COLO668 (cell line): Measurements from ENCODE around the gene SNRPF.

Source experiments
- DNase-seq: peaks from one replicate; lab custom pipeline; 2025; ENCODE audit not compliant: unreplicated experiment; lab: John Stamatoyannopoulos, UW

Gene SNRPF

DNA sequence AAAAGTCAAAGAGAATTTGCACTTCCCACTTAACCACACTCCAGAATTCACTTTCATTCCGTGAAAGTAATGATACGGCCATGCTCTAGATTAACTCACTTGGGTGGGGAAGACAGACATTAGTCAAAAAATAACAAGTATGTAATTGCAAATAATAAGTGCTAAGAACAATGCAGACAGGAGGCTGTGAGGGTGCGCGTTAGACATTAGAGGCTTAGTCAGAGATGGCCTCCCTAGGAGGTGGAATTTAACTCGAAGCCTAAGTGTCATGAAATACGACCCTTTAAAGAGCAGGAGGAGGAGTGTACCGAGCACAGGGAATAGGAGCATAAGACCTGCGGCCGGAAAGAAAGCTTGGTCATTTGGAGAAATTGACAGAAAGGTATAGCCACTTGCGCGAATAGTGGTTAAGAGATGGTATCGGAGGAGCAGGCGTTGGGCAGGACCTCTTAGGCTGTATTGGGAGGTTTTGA, 628 bp downstream of the SNRPF start:
- no peak for DNase-seq

DNA sequence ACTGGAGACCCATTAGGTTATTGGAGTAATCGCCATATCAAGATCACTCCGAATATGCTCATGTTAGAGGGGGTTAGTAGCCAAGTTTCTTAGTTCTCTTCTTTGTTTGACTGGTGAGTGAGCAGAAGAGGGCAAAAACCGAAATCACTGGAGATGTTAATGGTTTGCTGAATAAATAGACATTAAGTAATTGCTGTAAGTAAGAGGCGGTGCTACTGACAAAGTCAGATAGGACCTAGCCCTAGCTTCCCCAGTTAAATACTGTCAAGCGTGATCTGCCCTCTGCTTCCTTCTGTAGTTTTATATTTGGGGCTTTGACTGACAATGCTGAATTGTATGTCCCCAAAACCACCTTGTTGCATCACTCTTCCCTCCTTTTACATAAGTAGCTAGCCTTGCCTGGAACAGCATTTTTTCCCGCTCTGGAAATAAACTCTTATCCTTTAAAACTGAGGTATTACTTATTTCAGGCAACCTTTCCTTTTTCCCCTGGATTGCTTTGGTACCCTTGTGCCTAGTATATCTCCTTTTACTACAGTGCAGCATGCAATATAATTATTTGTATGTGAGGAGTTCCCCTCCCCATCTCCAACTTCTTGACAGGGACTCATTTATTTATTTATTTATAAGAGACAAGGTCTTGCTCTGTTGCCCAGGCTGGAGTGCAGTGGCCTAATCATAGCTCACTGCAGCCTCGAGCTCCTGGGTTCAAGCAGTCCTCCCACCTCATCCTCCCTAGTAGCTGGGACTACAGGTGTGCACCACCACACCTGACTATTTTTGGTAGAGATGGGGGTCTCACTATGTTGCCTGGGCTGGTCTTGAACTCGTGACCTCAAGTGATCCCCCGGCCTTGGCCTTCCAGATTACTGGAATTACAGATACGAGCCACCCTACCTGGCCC, 1.4 kb downstream of the SNRPF start:
- DNase-seq: no peak

DNA sequence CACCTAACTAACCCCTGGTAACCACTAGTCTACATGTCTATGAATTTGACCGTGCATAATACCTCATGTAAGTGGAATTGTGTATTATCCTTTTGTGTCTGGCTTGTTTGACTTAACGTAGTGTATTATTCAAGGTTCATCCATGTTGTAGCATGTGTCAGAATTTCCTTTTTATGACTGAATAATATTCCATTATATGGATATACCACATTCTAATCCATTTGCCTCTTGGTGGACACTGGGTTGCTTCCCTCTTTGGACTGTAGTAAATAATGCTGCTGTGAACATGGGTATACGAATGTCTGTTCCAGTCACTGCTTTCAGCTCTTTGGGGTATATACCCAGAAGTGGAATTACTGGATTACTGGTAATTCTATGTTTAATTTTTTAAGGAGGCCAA, 3.3 kb downstream of the SNRPF start:
- DNase-seq: no peak

DNA sequence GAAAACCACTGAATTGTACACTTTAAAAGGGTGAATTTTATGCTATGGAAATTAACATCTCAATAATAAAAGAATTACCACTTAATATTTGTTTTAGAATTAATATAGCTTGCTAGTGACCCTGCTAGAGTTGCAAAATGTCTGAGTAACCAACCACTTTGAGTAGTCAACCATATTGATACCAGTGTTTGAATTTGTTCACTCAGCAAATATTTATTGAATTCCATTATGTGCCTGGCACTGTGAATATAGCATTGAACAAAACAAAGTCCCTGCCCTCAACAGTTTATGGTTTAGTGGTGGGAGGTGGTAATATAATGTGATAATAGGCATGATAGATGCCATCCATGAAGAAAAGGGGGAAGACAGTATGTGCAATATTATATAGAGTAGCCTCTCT, 4.6 kb downstream of the SNRPF start:
- DNase-seq: no peak

DNA sequence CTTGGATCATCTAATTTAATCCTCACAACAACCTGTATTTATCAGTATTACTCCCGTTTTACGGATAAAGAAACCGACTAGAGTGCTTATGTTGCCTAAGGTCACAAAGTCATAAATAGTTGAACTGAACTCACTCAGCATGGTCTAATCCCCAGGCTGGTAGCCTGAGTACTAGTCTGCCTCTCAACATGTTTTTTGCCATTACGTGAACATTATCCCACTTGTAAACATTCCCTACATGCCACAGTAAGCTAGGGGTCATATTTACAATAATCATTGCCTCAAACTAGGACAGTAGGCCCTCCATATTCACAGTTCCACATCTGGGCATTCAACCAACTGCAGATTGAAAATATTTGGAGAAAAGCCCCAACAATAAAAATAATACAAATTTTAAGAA, 12.1 kb downstream of the SNRPF start:
- DNase-seq: no peak

DNA sequence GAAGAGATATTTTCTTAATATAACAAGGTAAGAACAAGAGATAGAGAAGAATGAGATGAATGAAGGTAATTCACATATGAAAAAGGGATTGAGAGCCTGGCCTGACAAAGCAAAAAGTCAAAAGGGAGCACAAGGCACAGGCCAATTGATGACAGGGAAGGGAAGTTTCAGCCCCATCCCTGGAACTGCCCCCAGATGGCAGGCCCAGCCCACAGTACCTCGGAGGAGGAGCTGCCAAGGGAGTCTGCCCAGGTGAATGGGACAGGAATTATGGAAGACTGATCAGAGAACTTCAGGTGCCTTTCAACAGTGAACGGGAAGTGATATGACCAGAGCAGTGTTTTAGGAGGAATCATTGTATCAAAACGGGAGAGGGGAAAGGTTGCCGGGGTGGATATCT, 15.7 kb downstream of the SNRPF start:
- DNase-seq: no peak

DNA sequence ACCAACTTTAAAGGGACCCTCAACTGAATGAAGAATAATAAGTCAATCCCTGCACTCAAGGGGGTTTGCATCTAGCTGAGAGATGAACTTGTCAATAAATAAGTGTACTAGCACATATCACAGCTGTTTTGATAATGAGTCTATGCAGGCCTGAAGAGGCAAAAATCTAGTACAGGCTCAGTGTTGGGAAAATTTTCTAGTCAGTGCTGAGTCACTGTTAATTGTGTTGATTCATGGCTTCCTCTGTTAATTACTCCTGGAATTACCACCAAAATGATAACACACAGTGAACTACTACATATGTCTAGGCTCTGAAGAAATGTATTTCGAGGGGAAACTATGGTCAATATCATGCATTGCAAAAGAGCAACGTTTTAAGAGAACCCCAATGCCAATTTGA, 18.9 kb downstream of the SNRPF start:
- no peak for DNase-seq

DNA sequence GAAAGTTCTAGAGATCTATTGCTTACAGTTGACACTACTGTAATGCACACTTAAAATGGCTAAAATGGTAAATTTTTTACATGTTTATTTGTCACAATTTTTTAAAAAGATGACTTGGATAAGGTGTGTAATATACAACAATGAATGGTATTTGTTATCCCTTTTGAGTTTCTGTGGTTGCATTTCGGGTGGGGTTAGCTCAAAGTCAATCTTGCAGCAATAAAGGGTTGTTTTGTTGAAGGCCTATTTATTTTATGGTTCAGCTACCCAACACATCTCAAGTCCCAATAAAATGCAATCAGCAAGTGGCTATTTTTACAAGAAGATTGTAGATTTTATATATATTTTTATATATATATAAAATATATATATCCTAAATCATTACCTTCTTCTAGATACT, 22.1 kb downstream of the SNRPF start:
- DNase-seq: no peak

DNA sequence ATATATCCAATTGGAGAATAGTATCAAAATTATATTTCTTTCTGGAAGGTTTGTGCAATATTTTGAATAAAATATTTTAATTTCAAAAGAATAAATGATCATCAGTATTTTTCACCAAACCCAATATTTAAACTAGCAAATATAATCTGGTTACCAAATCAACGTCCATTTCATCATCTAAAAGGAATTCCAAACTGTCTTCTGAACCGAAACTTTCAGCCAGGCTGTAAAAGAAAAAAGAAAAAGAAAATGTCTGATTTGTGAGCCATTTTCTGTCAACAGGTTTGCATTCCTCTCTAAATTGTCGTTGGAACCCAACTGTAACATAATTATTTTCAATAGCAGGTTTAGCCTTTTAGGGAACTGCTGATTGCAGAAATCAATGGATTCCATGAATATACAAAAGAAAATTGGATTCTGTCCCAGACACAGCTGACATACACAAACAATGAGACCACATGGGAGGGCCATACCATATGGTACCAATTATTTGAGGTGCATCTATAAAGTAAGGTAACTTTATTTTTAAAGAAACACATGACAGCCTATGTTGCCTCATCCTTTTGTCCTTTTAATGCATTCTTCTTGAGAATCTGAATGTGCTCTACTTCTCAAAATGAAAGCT, 22.7 kb downstream of the SNRPF start:
- no peak for DNase-seq

DNA sequence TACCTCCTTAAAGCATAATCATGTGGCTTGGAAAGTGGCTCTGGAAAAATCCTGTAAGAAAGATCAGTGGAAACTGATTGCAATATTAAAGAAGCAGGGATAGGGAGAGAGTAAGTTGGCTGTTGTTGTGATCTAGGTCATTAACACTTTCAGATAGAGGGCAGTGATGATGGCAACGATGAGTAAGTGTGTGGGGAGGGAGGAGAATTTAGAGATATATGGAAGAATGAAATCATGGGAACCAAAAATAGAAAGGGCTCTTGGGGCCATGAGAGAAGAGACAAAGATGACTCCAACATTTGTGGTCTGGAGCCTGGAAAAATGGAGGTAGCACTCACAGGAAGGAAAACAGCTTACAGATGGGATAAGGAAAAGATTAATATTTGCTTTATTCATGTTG, 23.3 kb downstream of the SNRPF start:
- no peak for DNase-seq

DNA sequence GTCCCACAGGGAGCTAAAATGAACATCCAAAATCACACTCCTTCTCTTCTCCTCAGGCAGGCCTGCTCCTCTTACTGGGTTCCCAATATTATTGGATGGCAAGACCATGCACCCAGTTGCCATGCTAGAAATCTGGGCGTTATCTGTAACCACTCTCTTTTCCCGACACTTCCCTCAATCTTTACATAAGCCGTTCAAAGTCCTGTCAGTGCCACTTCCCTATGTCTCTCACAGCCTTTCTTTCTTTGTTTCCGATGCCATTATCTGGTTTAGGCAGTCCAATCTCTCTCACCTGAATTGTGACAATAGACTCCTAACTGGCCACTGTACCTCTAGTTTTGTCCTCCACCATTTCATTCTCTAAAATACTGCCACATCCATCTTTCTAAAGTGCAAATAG, 24.1 kb downstream of the SNRPF start:
- DNase-seq: no peak

DNA sequence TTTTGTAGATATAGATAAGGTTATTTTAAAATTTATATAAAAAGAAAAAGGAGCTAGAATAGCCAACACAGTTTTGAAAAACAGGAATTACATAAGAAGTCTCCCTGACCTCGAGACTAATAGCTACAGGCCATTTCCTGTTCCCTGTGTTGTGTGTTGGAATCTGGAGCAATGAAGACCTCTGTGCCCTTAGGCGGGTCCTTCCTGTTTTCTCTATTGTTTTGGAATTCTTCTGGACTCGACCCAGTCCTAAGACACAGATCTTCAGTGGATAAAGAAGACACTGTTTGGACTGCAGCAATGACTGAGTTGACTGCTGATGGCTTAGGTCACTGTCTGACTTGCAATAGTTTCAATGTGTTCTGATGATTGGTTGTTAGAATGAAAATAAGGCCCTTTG, 26.2 kb downstream of the SNRPF start:
- DNase-seq: no peak

DNA sequence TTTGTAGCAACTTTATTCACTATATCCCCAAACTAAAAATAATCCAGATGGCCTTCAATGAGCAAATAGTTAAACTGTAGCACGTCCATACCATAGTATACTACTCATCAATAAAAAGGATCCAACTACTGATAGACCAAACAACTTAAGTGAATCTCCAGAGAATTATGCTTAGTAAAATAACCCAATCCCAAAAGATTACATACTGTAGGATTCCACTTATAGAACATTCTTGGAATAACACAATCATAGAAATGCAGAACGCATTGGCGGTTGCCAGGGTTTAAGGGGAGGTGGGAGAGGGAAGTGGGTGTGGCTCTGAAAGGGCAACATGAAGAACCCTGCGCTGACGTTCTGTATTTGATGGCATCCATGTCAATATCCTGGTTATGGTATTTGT, 28.6 kb downstream of the SNRPF start:
- no peak for DNase-seq

DNA sequence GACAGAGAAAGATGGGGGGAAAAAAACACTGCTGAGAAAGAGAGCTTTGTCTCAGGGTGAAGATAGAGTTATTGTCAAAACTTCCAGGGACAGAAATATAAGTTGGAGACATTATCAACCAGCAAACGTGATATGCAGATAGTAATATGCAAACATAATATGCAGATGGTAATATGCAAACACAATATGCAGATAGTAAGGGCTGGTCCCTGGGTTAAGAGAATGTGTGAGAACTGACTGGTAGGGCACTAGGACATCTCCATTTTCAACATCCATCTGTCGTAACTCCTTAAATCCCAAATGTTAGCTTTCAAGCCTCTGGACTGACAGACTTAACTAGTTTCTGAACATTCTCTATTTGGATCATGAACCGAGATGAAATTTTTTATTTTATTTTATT, 32.2 kb downstream of the SNRPF start:
- DNase-seq: no peak

DNA sequence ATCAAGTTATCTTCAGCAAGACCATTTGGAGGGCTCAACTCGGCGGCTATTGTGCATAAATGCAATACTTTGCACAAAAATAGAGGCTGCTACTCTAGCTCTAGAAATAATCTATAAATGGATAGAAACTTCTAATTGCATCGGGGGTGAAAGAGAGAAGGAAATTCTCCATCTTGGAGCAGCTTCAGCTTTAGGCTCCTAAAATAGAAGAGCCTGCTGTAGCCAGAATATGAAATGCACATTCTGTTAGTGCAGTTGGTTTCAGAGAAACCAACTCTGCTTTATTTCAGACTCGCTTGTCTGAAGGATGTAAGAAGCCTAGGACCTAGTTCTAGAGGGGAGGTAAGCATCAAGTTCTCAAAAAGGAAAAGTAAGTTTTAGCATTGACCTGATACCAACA, 38.1 kb downstream of the SNRPF start:
- no peak for DNase-seq

DNA sequence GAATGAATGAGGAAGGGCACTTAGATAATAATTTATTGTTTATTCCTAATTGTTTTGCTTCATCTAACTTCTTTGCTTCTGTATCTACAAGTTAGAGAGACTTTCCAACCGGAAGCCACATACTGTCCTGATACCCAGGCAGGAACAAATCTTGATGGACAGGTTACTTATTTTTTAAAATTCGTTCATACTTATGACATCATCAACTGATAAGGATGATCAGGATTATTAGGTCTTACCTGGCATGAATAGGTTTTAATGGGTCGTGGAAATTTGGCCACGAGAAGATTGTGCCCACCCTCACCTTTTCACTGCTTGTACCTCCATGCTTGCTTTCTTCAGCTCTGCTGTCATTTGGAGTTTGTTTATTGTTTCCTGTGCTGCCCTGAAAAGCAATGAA, 39.3 kb downstream of the SNRPF start:
- no peak for DNase-seq

DNA sequence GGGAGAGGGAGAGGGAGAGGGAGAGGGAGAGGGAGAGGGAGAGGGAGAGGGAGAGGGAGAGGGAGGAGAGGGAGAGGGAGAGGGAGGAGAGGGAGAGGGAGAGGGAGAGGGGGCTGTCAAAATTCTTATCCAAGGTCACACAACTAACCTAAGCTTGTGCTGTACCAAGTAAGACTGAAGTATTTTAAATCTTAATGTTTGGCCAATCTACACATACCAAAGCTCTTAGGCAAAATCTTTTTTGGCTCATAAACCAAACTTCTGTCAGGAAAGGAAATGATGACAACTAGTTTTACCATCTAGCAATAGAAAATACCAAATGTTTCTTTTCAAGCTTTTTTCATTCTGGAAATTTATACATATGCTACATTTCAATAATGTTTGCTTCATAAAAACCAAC, 49.8 kb downstream of the SNRPF start:
- no peak for DNase-seq

DNA sequence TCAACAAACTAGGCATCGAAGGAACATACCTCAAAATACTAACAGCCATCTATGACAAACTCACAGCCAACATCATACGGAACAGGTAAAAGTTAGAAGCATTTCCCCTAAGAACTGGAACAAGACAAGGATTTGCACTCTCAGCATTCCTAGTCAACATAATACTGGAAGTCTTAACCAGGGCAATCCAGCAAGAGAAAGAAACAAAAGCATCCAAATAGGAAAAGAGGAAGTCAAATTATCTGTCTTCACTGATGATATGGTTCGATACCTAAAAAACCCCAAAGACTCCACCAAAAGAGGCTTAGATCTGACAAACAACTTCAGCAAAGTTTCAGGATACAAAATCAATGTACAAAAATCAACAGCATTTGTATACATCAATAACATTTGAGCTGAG, 51.1 kb downstream of the SNRPF start:
- DNase-seq: no peak
